Measurements from ENCODE around the gene JPH4.

DNA sequence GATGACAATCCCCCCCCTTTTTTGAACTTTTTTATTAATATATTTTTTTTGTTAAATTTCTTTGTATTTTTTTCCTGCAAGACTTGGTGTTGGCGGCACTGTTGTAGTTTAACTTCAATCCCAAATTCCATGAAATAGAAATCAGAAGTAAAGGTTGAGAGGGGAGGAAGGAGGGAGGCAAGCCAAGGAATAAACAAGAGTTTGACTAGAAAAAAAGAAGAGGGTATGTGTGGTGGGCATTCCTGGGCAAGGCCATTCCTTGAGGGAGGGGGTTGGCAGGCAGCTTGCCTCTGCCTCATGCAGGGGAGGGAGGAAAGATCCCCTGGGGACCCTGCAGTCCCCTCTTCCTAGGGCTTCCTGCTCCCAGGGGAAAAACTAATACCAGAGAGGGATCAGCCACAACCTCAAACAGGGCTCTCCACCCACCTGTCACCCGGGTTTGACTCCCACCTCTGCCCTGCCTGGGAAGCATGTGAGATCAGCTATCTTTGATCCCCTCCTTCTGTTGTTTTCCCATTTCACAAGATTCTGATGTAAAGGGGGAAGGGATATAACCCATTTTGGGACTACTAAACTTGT is 10.5 kb downstream of the JPH4 start:
- no peak for TF ChIP-seq EZH2 (IDR thresholded peaks at IDR 0.05; ENCODE audit: borderline replicate concordance, low read length)
- no peak for TF ChIP-seq CTCF (IDR thresholded peaks at IDR 0.05; ENCODE audit: low read length)
